K562 (cell line): ENCODE measurements around the gene PRAMEF20.
"Not testable (repeated sequence)": the region's sequence is repeated elsewhere in the genome, so short reads cannot be mapped to it uniquely, and the experiment has no call there.

Experiments
- BRD4 ChIP-seq: fragments of 200-600 bp; sonication (generic); IDR thresholded peaks from 2 replicates; pipeline ENCODE4 v1.6.1; 2017; ENCODE audit warnings: inconsistent platforms
- EP300 ChIP-seq: IDR thresholded peaks from 2 replicates; pipeline ENCODE4 v1.6.1; 2012; ENCODE audit warnings: low read length, improper control_type of control experiment
- HDAC2 ChIP-seq: fragments of 450-650 bp; IDR thresholded peaks from 2 replicates; pipeline ENCODE4 v1.6.1; 2016; ENCODE audit warnings: mild to moderate bottlenecking
- JUN ChIP-seq, 2 experiments: sonication (generic) in 1 of 2; formaldehyde crosslinking in 1 of 2; IDR thresholded peaks; 2 replicates each; pipeline versions ENCODE4 v1.6.1 to v1.8.0; 2012 to 2022; ENCODE audit warnings: borderline replicate concordance in 2 of 2, mild to moderate bottlenecking in 2 of 2, improper control_type of control experiment in 1 of 2, low read depth in 1 of 2, low read length in 1 of 2, missing genetic modification reagents in 1 of 2
- RCOR1 ChIP-seq, 2 experiments: IDR thresholded peaks; 2 replicates each; pipeline ENCODE4 v1.6.1; 2012; ENCODE audit warnings: low read depth in 2 of 2, low read length in 2 of 2, borderline replicate concordance in 1 of 2, improper control_type of control experiment in 1 of 2
- SETDB1 ChIP-seq: IDR thresholded peaks from one replicate; pipeline ENCODE4 v1.6.1; 2012; ENCODE audit warnings: low read length, control low read depth, inconsistent platforms
- ZNF263 ChIP-seq: sonication (generic); formaldehyde crosslinking; IDR thresholded peaks from 2 replicates; pipeline ENCODE4 v1.8.0; 2022; ENCODE audit warnings: mild to moderate bottlenecking, missing genetic modification reagents, borderline replicate concordance
- TF ChIP-seq, protein P1 (sequence below), 2 experiments: fragments of 250-450 bp in 1 of 2; fragments of 450-650 bp in 1 of 2; sonication (Bioruptor Pico) in 1 of 2; IDR thresholded peaks; 2 replicates each; pipeline versions ENCODE4 v1.6.1 to v1.8.0; 2016 to 2021; ENCODE audit warnings: mild to moderate bottlenecking in 2 of 2, moderate library complexity in 2 of 2, missing compliant biosample characterization in 1 of 2, missing genetic modification characterization in 1 of 2
- TF ChIP-seq, protein P2 (sequence below): sonication (generic); formaldehyde crosslinking; IDR thresholded peaks from 2 replicates; pipeline ENCODE4 v1.9.0; 2022; ENCODE audit warnings: mild to moderate bottlenecking, missing genetic modification reagents

DNA sequence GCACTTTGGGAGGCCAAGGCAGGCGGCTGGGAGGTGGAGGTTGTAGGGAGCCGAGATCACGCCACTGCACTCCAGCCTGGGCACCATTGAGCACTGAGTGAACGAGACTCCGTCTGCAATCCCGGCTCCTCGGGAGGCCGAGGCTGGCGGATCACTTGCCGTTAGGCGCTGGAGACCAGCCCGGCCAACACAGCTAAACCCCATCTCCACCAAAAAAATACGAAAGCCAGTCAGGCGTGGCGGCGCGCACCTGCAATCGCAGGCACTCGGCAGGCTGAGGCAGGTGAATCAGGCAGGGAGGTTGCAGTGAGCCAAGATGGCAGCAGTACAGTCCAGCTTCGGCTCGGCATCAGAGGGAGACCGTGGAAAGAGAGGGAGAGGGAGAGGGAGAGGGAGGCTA, 14.9 kb upstream of the PRAMEF20 start:
- TF ChIP-seq RCOR1 (IDR thresholded peaks at IDR 0.05; ENCODE audit: borderline replicate concordance in 1 of 2, low read depth in 2 of 2, low read length in 2 of 2); SETDB1; HDAC2; EP300; ZNF263 (CRISPR knock-in tag); BRD4; JUN (IDR thresholded peaks at IDR 0.05; ENCODE audit: borderline replicate concordance, low read depth, low read length); JUN (CRISPR knock-in tag; IDR thresholded peaks at IDR 0.05; ENCODE audit: borderline replicate concordance): not testable (repeated sequence)
- TF ChIP-seq, protein P1, sequence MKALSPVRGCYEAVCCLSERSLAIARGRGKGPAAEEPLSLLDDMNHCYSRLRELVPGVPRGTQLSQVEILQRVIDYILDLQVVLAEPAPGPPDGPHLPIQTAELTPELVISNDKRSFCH (CRISPR knock-in tag; IDR thresholded peaks at IDR 0.05): not testable (repeated sequence)
- TF ChIP-seq, protein P1 (tag; IDR thresholded peaks at IDR 0.05): not testable (repeated sequence)
- TF ChIP-seq, protein P2, sequence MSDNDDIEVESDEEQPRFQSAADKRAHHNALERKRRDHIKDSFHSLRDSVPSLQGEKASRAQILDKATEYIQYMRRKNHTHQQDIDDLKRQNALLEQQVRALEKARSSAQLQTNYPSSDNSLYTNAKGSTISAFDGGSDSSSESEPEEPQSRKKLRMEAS (CRISPR knock-in tag): not testable (repeated sequence)
